ENCODE data around the gene KLK8.

- TF ChIP-seq JUN (CRISPR knock-in tag; IDR thresholded peaks at IDR 0.05) (no peak), CTCF (IDR thresholded peaks at IDR 0.05) (no peak), NR3C1 (CRISPR knock-in tag; conservative IDR thresholded peaks at IDR 0.05; ENCODE audit: low read depth) (no peak), ZNF281 (CRISPR knock-in tag; IDR thresholded peaks at IDR 0.05) (no peak), ZNF671 (CRISPR knock-in tag; IDR thresholded peaks at IDR 0.05) (no peak), SMAD4 (CRISPR knock-in tag; IDR thresholded peaks at IDR 0.05) (no peak), ZNF138 (CRISPR knock-in tag; conservative IDR thresholded peaks at IDR 0.05) (no peak), GTF2I (CRISPR knock-in tag; conservative IDR thresholded peaks at IDR 0.05) (no peak), NR2C2 (CRISPR knock-in tag; IDR thresholded peaks at IDR 0.05) (no peak)
Observed at GRCh38 chr19:51000981-51001380, 423 bp downstream of the KLK8 start.

All from WTC11 (cell line).